OCI-LY7 (cell line): ENCODE results near the gene TMEM271. TPM values are rescaled to one million over a fixed set of nuclear protein-coding genes. Genes with fewer than 3 reads are reported as not detected.
"Not testable (repeated sequence)": the region's sequence is repeated elsewhere in the genome, so short reads cannot be mapped to it uniquely, and the experiment has no call there.

Experiments used
- BruUV-seq: library from RNA; stranded (reverse); fragments of 400-500 nt; replicated peaks from 2 replicates; lab custom pipeline; 2021; lab: Mats Ljungman, UMichigan
- CTCF ChIA-PET: fragments of 300-600 bp; sonication (Branson Sonifier 250); formaldehyde crosslinking; loops from one replicate; lab custom pipeline; 2022; ENCODE audit warnings: antibody characterized with exemption; ENCODE audit not compliant: unreplicated experiment; lab: Charles Lee
- POLR2A ChIA-PET: fragments of 300-600 bp; sonication (Branson Sonifier 250); formaldehyde crosslinking; loops from one replicate; lab custom pipeline; 2022; ENCODE audit warnings: antibody characterized with exemption; lab: Charles Lee
- DNase-seq: peaks from one replicate; pipeline ENCODE4 v3.0.0-alpha.2; 2015; ENCODE audit warnings: low spot score
- H2AFZ ChIP-seq: fragments of 200-600 bp; sonication (generic), shearing (Covaris generic); 2 replicates; pipeline ENCODE4 v1.6.1; 2014; ENCODE audit warnings: mild to moderate bottlenecking, antibody characterized with exemption, low read length, moderate library complexity
- H3K27ac ChIP-seq: fragments of 200-600 bp; sonication (generic); 2 replicates; pipeline ENCODE4 v1.5.1; 2014; ENCODE audit warnings: mixed run types, low read depth, mild to moderate bottlenecking, moderate library complexity, low read length, inconsistent platforms; ENCODE audit not compliant: poor library complexity, severe bottlenecking
- H3K36me3 ChIP-seq: fragments of 200-600 bp; sonication (generic); 2 replicates; pipeline ENCODE4 v1.6.1; 2014; ENCODE audit warnings: mild to moderate bottlenecking, antibody characterized with exemption, low read length, moderate library complexity, mixed read lengths; ENCODE audit not compliant: insufficient read depth
- H3K4me1 ChIP-seq: fragments of 200-600 bp; sonication (generic); 2 replicates; pipeline ENCODE4 v1.5.1; 2014; ENCODE audit warnings: mild to moderate bottlenecking, low read length; ENCODE audit not compliant: insufficient read depth, poor library complexity, severe bottlenecking
- H3K4me2 ChIP-seq: fragments of 200-600 bp; sonication (generic); 2 replicates; pipeline ENCODE4 v1.6.1; 2014; ENCODE audit warnings: mild to moderate bottlenecking, low read length
- H3K4me3 ChIP-seq: fragments of 200-600 bp; sonication (generic); 2 replicates; pipeline ENCODE4 v1.5.1; 2014; ENCODE audit warnings: mild to moderate bottlenecking, low read depth, low read length; ENCODE audit not compliant: poor library complexity, severe bottlenecking
- H3K79me2 ChIP-seq: fragments of 200-600 bp; sonication (generic); 2 replicates; pipeline ENCODE4 v1.6.1; 2016; ENCODE audit warnings: low read depth, mild to moderate bottlenecking, low read length, moderate library complexity, mixed read lengths; ENCODE audit not compliant: insufficient read depth
- H3K9me2 ChIP-seq: fragments of 200-600 bp; sonication (generic); 2 replicates; pipeline ENCODE4 v1.6.1; 2016; ENCODE audit warnings: mild to moderate bottlenecking, low read length, mixed read lengths; ENCODE audit not compliant: insufficient read depth
- H3K9me3 ChIP-seq: fragments of 200-600 bp; sonication (generic); 2 replicates; pipeline ENCODE4 v1.6.1; 2014; ENCODE audit warnings: mild to moderate bottlenecking, mixed run types, low read length, mixed read lengths
- H4K20me1 ChIP-seq: fragments of 200-600 bp; sonication (generic); 2 replicates; pipeline ENCODE4 v1.6.1; 2014; ENCODE audit warnings: mild to moderate bottlenecking, antibody characterized with exemption, low read length, moderate library complexity, mixed read lengths; ENCODE audit not compliant: insufficient read depth
- CTCF ChIP-seq: fragments of 200-600 bp; sonication (generic); conservative IDR thresholded peaks from 2 replicates; pipeline ENCODE4 v1.5.1; 2014; ENCODE audit warnings: mild to moderate bottlenecking, antibody characterized with exemption, low read length, moderate library complexity, mixed read lengths
- EZH2phosphoT487 ChIP-seq: fragments of 200-600 bp; sonication (generic); IDR thresholded peaks from 2 replicates; pipeline ENCODE4 v1.6.1; 2018; ENCODE audit warnings: low read depth, borderline replicate concordance, mild to moderate bottlenecking, mixed run types, antibody characterized with exemption, low read length, moderate library complexity, mixed read lengths
- intact Hi-C: fragments of 100-400 bp; cut with micrococcal nuclease; formaldehyde crosslinking; loops from one replicate; pipeline ENCODE4 v1.10.0; 2022; ENCODE audit not compliant: unreplicated experiment
- total RNA-seq, 2 experiments: library from RNA; depleted of rRNA in 1 of 2; stranded (reverse); fragments of >200 nt in 1 of 2; shearing (Covaris generic) in 1 of 2; gene quantifications; 2 replicates each; pipeline ENCODE4 v1.2.3, GENCODE V29; 2014 to 2022

Gene TMEM271
- total RNA-seq, 2 experiments from 2014 or later: not detected

- ChIA-PET CTCF (no interaction called here), POLR2A (interaction anchor here (0.7 kb wide), 1 partner anchor 1884 kb away, joined by 6 read pairs; no protein-coding TSS in a partner anchor)
- intact Hi-C loops: no loop called here
- TF ChIP-seq CTCF (no peak), EZH2phosphoT487 (no peak)
- Histone ChIP-seq H2AFZ (no peak overlapping the region), H3K36me3 (no peaks in the 10 kb centered on the region), H3K4me2 (no peak overlapping the region), H3K27ac (no peak overlapping the region), H4K20me1 (no peaks in the 10 kb centered on the region), H3K4me3 (no peak overlapping the region), H3K4me1 (no peaks in the 10 kb centered on the region), H3K9me2 (no peaks in the 10 kb centered on the region), H3K79me2 (no peaks in the 10 kb centered on the region), H3K9me3 (no peaks in the 10 kb centered on the region)
- BruUV-seq: no TSS peak
- DNase-seq: no peak
These were observed 16.9 kb upstream of the TMEM271 start for GRCh38 chr4:592825-593520.

GRCh38 chr4:592178-592577 is 16.1 kb upstream of the TMEM271 start:
- DNase-seq, H3K9me3 ChIP-seq, intact Hi-C loops, H2AFZ ChIP-seq, H4K20me1 ChIP-seq, H3K4me3 ChIP-seq, POLR2A ChIA-PET, H3K4me2 ChIP-seq, H3K79me2 ChIP-seq, CTCF ChIA-PET, BruUV-seq, H3K9me2 ChIP-seq, H3K4me1 ChIP-seq, H3K36me3 ChIP-seq, H3K27ac ChIP-seq: not testable (repeated sequence)

- TF ChIP-seq CTCF (no peak), EZH2phosphoT487 (no peak)
- Histone ChIP-seq H3K9me3 (no peaks in the 10 kb centered on the region), H4K20me1 (no peaks in the 10 kb centered on the region), H3K36me3 (no peaks in the 10 kb centered on the region), H2AFZ (no peak overlapping the region), H3K4me2 (no peak overlapping the region), H3K4me3 (no peak overlapping the region), H3K4me1 (no peaks in the 10 kb centered on the region), H3K79me2 (no peaks in the 10 kb centered on the region), H3K9me2 (no peaks in the 10 kb centered on the region), H3K27ac (no peak overlapping the region)
- BruUV-seq: no TSS peak
- intact Hi-C loops: no loop called here
- ChIA-PET CTCF (no interaction called here), POLR2A (interaction anchor here (0.7 kb wide), 1 partner anchor 11 kb away, joined by 3 read pairs; no protein-coding TSS in a partner anchor)
- no peak for DNase-seq
These were observed 14.3 kb upstream of the TMEM271 start for GRCh38 chr4:590313-590841.
